Fibroblast of skin of right biceps (primary cell): ENCODE results near the gene BAG1.

Experiments
- DNase-seq: peaks from one replicate; pipeline ENCODE4 v3.0.0-alpha.2; 2013

BAG1 gene

DNA sequence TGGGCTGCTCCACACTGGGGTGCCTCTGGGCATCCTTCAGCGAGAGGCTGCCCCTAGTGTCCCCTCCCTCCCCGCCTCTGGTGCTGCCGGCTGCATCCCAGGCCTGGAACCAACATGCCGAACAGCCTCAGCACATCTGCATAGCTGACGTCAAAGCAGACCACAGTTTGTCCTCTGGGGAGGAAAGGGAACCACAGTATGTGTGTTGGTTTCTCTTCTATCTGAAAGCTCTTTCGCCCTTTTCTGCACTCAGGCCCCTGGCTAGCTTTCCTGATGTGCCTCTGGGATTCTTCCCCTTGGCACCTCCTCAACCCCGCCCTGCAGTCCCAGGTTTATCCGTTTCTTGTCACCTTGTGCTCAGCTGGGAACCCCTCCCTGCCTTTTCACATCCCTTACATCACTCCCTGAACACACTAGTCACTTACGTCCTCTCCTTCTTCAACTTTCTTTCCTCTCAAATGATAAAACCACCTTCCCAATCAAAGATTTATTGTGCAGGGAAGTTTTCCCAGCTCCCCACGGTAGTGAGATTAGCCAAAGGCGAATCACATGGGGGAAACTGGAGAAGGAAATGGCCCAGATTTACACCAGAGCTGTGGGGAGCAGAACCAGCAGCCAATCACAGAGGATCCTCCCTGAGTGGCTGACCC, 61.8 kb downstream of the BAG1 start:
- DNase-seq: peak; percentile 79
